HG03064 (cell line): ENCODE data around the gene UBN1.

ENCODE experiments used
- ATAC-seq: cut with Tn5 transposase; IDR thresholded peaks from one replicate; pipeline ENCODE4 v1.9.1; 2021; ENCODE audit warnings: low read depth; ENCODE audit not compliant: unreplicated experiment

The UBN1 gene

GRCh38 chr16:4846901-4847773, at the start of gene UBN1, which contains the start of gene GLYR1:
Gene UBN1 (plus strand): TSS chr16:4847481. CDS start chr16:4852918, 5,437 bp downstream.
Gene GLYR1 (minus strand): TSS chr16:4847288. CDS start chr16:4847265, 23 bp downstream.
- peak; percentile 79 for ATAC-seq

GRCh38 chr16:4797805-4798252, 49.5 kb upstream of the UBN1 start:
- ATAC-seq: no peak

- ATAC-seq: no peak
Measured at GRCh38 chr16:4798456-4798855, 48.8 kb upstream of the UBN1 start.

GRCh38 chr16:4799171-4799855, 48.0 kb upstream of the UBN1 start:
- no peak for ATAC-seq

- no peak for ATAC-seq
Measured at GRCh38 chr16:4800290-4801041, 46.8 kb upstream of the UBN1 start.

- ATAC-seq: no peak
Measured at GRCh38 chr16:4801051-4801961, 46.0 kb upstream of the UBN1 start.

GRCh38 chr16:4801962-4802658, 45.2 kb upstream of the UBN1 start, which contains the start of gene ROGDI:
Gene ROGDI (minus strand): TSS chr16:4802633. CDS start chr16:4802571, 62 bp downstream.
- ATAC-seq: peak; percentile 55

- ATAC-seq: peak; percentile 85
Measured at GRCh38 chr16:4802659-4803287, 44.5 kb upstream of the UBN1 start.

GRCh38 chr16:4803401-4803844, 43.9 kb upstream of the UBN1 start:
- no peak for ATAC-seq

- no peak for ATAC-seq
Measured at GRCh38 chr16:4803898-4804762, 43.2 kb upstream of the UBN1 start.

- ATAC-seq: no peak
Measured at GRCh38 chr16:4805231-4805630, 42.0 kb upstream of the UBN1 start.

- no peak for ATAC-seq
Measured at GRCh38 chr16:4806280-4806679, 41.0 kb upstream of the UBN1 start.

GRCh38 chr16:4811242-4811641, 36.0 kb upstream of the UBN1 start:
- ATAC-seq: no peak

- no peak for ATAC-seq
Measured at GRCh38 chr16:4811773-4812172, 35.5 kb upstream of the UBN1 start.

GRCh38 chr16:4813251-4814003, 33.9 kb upstream of the UBN1 start:
- no peak for ATAC-seq

- ATAC-seq: no peak
Measured at GRCh38 chr16:4814046-4814445, 33.2 kb upstream of the UBN1 start.
